NCI-H2196 (cell line): ENCODE results near the gene PRRC2B.

Experiments used
- DNase-seq: peaks from one replicate; lab custom pipeline; 2025; ENCODE audit not compliant: unreplicated experiment; lab: John Stamatoyannopoulos, UW

PRRC2B gene

GRCh38 chr9:131406563-131407436 lies 12.9 kb downstream of the PRRC2B start:
- no peak for DNase-seq

GRCh38 chr9:131407717-131408195 lies 13.9 kb downstream of the PRRC2B start:
- DNase-seq: no peak

- no peak for DNase-seq
These were observed 15.6 kb downstream of the PRRC2B start for GRCh38 chr9:131409458-131409992.

- no peak for DNase-seq
These were observed 16.2 kb downstream of the PRRC2B start for GRCh38 chr9:131410044-131410491.

GRCh38 chr9:131411719-131412681 lies 18.1 kb downstream of the PRRC2B start:
- DNase-seq: no peak

- DNase-seq: no peak
These were observed 22.6 kb downstream of the PRRC2B start for GRCh38 chr9:131416509-131416908.

GRCh38 chr9:131417264-131418142 lies 23.6 kb downstream of the PRRC2B start:
- no peak for DNase-seq

- DNase-seq: peak; percentile 59
These were observed 24.5 kb downstream of the PRRC2B start for GRCh38 chr9:131418143-131419025.

GRCh38 chr9:131419026-131419614 lies 25.2 kb downstream of the PRRC2B start:
- DNase-seq: no peak

- no peak for DNase-seq
These were observed 25.8 kb downstream of the PRRC2B start for GRCh38 chr9:131419716-131420115.

- no peak for DNase-seq
These were observed 27.2 kb downstream of the PRRC2B start for GRCh38 chr9:131420980-131421624.

- no peak for DNase-seq
These were observed 27.8 kb downstream of the PRRC2B start for GRCh38 chr9:131421691-131422090.

- peak; percentile 74 for DNase-seq
These were observed 28.4 kb downstream of the PRRC2B start for GRCh38 chr9:131422241-131422792.

- DNase-seq: peak; percentile 66
These were observed 29.3 kb downstream of the PRRC2B start for GRCh38 chr9:131423171-131423581.

GRCh38 chr9:131426545-131426944 lies 32.7 kb downstream of the PRRC2B start:
- no peak for DNase-seq

- DNase-seq: no peak
These were observed 35.5 kb downstream of the PRRC2B start for GRCh38 chr9:131429121-131430012.

GRCh38 chr9:131432050-131432449 lies 38.2 kb downstream of the PRRC2B start:
- no peak for DNase-seq
